Colonic mucosa (tissue), 4 donors: ENCODE results near the gene ZNF74. TPM values are rescaled to one million over a fixed set of nuclear protein-coding genes. Genes with fewer than 3 reads are reported as not detected.
A peak's percentile ranks its signal among the peaks of the same experiment; 100 is the strongest.
"Not testable (repeated sequence)": the region's sequence is repeated elsewhere in the genome, so short reads cannot be mapped to it uniquely, and the experiment has no call there.

Experiments
- DNase-seq: peaks from one replicate; pipeline ENCODE4 v3.0.0-alpha.2; 2020
- H3K27ac ChIP-seq: fragments of 200-600 bp; one replicate; pipeline ENCODE4 v1.8.0; 2021
- H3K27me3 ChIP-seq: fragments of 200-600 bp; one replicate; pipeline ENCODE4 v1.8.0; 2021
- H3K36me3 ChIP-seq: fragments of 200-600 bp; one replicate; pipeline ENCODE4 v1.8.0; 2021
- H3K4me1 ChIP-seq: fragments of 200-600 bp; one replicate; pipeline ENCODE4 v1.8.0; 2021; ENCODE audit warnings: mild to moderate bottlenecking
- H3K4me3 ChIP-seq: fragments of 200-600 bp; one replicate; pipeline ENCODE4 v1.8.0; 2021
- H3K9ac ChIP-seq, 2 donors: one replicate each; pipeline ENCODE4 v1.7.0; 2013; ENCODE audit warnings: control low read depth in 2 of 2, low read depth in 2 of 2, low read length in 2 of 2
- H3K9me3 ChIP-seq: fragments of 200-600 bp; one replicate; pipeline ENCODE4 v1.8.0; 2021
- intact Hi-C: fragments of 100-400 bp; cut with DNase I; formaldehyde crosslinking; loops from one replicate; pipeline ENCODE4 v1.14.1; 2022
- total RNA-seq, 2 donors: library from RNA; stranded (reverse); fragmentation: NEBNext Ultra II Directional in 1 of 2; extraction: Animal tissue kit (Norgen Biotek cat#: 25700) in 1 of 2; gene quantifications; one replicate each; pipeline ENCODE4 v1.2.1, GENCODE V29; 2021
- TF ChIP-seq, protein P1 (sequence below): fragments of 200-600 bp; IDR thresholded peaks from one replicate; pipeline ENCODE4 v1.8.0; 2022; ENCODE audit warnings: antibody characterized with exemption, mild to moderate bottlenecking
- donor health status: healthy.
- donor health status: DM: no; HTN: no; CAD: no.
- donor health status: DM: no; HTN: no; CAD: no.

ZNF74 gene
- total RNA-seq, 2 donors from 2014 or later: 6.2 to 7.8 TPM

DNA sequence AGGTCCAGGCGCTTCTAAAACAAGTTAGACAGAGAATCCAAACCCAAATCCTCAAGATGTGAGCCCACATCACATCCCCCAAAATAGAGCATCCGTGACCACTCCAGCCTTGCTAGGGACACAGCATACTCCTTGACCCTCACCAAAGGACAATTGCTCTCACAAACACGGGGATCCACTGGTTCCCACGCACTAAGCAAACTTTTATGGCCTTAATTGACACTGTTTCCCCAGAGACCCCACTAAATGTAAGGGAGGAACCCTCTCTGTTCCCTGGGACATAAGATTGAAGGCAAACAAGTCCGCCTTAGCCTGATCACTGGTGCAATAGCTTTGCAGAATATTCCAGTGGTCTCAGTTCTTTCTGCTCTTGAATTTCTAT lies 20.1 kb downstream of the ZNF74 start:
- Histone ChIP-seq H3K36me3 (no peaks in the 10 kb centered on the region), H3K27ac (no peak overlapping the region), H3K27me3 (no peaks in the 10 kb centered on the region), H3K9me3 (no peaks in the 10 kb centered on the region), H3K4me1 (peaks cover 7% of the 10 kb centered on the region), H3K9ac (no peak overlapping the region), H3K4me3 (no peak overlapping the region)
- DNase-seq: no peak
- intact Hi-C loops: loop anchor here (10.0 kb wide), 1 partner anchor 161 kb away; no protein-coding TSS in a partner anchor
- TF ChIP-seq, protein P1, sequence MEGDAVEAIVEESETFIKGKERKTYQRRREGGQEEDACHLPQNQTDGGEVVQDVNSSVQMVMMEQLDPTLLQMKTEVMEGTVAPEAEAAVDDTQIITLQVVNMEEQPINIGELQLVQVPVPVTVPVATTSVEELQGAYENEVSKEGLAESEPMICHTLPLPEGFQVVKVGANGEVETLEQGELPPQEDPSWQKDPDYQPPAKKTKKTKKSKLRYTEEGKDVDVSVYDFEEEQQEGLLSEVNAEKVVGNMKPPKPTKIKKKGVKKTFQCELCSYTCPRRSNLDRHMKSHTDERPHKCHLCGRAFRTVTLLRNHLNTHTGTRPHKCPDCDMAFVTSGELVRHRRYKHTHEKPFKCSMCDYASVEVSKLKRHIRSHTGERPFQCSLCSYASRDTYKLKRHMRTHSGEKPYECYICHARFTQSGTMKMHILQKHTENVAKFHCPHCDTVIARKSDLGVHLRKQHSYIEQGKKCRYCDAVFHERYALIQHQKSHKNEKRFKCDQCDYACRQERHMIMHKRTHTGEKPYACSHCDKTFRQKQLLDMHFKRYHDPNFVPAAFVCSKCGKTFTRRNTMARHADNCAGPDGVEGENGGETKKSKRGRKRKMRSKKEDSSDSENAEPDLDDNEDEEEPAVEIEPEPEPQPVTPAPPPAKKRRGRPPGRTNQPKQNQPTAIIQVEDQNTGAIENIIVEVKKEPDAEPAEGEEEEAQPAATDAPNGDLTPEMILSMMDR: no peak

DNA sequence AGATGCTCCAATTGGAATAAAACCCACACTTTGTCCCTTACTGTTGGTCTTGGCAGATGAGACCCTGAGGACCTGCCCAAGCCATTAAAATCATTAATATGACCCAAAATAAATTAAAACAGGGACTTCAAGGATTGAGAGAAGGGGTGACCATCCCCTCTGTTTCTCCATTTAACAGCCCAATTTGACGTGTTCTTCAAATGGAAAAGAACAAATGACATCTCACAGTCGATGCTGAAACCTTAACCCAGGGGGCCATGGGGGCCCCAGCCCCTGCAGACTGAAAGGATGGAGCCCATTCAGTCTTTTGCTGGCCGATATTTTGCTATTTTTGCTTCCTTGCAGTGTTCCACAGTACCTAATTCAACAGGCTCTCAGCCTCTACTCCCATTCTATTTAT lies 20.5 kb downstream of the ZNF74 start:
- Histone ChIP-seq H3K9ac (no peak overlapping the region), H3K36me3 (no peaks in the 10 kb centered on the region), H3K27me3 (no peaks in the 10 kb centered on the region), H3K4me3 (no peak overlapping the region), H3K4me1 (peaks cover 7% of the 10 kb centered on the region), H3K27ac (no peak overlapping the region), H3K9me3 (no peaks in the 10 kb centered on the region)
- intact Hi-C loops: loop anchor here (10.0 kb wide), 1 partner anchor 160 kb away; no protein-coding TSS in a partner anchor
- DNase-seq: no peak
- TF ChIP-seq, protein P1: no peak

DNA sequence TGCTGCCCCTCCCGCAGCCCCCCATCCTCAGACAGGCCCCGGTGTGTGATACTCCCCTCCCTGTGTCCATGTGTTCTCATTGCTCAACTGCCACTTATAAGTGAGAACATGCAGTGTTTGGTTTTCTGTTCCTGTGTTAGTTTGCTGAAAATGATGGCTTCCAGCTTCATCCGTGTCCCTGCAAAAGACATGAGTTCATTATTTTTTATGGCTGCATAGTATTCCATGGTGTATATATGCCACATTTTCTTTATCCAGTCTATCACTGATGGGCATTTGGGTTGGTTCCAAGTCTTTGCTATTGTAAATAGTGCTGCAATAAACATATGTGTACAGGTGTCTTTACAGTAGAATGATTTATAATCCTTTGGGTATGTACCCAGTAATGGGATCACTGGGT lies 21.3 kb downstream of the ZNF74 start:
- intact Hi-C loops: loop anchor here (10.0 kb wide), 1 partner anchor 160 kb away; no protein-coding TSS in a partner anchor
- H3K27ac ChIP-seq, DNase-seq, H3K9ac ChIP-seq, H3K9me3 ChIP-seq, H3K4me3 ChIP-seq, H3K4me1 ChIP-seq, H3K36me3 ChIP-seq, H3K27me3 ChIP-seq: not testable (repeated sequence)

DNA sequence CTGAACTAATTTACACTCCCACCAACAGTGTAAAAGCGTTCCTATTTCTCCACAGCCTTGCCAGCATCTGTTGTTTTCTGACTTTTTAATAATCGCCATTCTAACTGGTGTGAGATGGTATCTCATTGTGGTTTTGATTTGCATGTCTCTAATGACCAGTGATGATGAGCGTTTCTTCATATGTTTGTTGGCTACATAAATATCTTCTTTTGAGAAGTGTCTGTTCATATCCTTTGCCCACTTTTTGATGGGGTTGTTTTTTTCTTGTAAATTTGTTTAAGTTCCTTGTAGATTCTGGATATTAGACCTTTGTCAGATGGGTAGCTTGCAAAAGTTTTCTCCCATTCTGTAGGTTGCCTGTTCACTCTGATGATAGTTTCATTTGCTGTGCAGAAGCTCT lies 21.7 kb downstream of the ZNF74 start:
- intact Hi-C loops: loop anchor here (10.0 kb wide), 1 partner anchor 159 kb away; no protein-coding TSS in a partner anchor

DNA sequence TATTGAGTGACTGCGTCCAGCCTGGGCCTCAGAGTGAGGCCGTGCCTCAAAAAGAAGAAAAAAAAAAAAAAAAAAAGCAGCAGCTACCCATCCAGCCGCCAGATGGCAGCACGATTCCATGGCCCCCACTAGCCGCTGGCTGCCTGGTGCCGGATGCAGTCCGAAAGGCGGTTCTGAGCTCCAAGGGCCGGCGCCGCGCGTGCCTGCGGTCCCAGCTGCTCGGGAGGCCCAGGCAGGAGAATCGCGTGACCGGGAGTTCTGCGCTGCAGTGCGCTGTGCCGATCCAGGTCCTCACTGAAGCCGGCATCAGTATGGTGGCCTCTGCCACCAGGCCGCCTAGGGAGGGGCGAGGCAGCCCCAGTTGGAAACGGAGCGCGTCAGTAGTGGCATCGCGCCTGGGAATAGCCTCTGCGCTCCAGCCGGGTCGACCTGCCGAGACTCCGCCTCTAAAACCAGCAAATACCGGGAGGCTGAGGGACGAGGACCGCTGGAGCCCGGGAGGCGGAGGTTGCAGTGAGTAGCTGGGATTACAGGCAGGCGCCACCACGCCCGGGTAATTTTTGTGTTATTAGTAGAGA lies 24.3 kb downstream of the ZNF74 start:
- TF ChIP-seq, protein P1: peak; percentile 80
- H3K27ac ChIP-seq: no peak overlapping the region

More for the DNA sequence above, 21.7 kb downstream of the ZNF74 start:
- H3K4me1 ChIP-seq, H3K4me3 ChIP-seq, H3K36me3 ChIP-seq, DNase-seq, H3K9ac ChIP-seq, H3K27ac ChIP-seq, H3K9me3 ChIP-seq, H3K27me3 ChIP-seq: not testable (repeated sequence)

DNA sequence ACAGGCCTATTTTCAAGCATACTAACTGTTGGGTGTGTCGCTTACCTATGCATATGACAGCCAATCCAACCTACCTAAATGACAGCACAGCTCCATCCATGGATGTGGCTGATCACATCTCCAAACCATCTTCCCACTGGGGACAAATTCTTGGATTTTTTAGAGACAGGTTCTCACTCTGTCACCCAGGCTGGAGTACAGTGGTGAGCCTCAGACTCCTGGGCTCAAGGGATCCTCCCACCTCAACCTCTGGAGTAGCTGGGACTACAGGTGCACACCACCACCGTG lies 25.7 kb downstream of the ZNF74 start:
- Histone ChIP-seq H3K27ac (no peak overlapping the region), H3K4me1 (peaks cover 7% of the 10 kb centered on the region), H3K36me3 (no peaks in the 10 kb centered on the region), H3K4me3 (no peak overlapping the region), H3K27me3 (no peaks in the 10 kb centered on the region), H3K9me3 (no peaks in the 10 kb centered on the region), H3K9ac (no peak overlapping the region)
- intact Hi-C loops: loop anchor here (2.0 to 10.0 kb wide), 2 partner anchors 37 to 155 kb away; no protein-coding TSS in a partner anchor
- no peak for DNase-seq
- TF ChIP-seq, protein P1: no peak

More for the DNA sequence above, 24.3 kb downstream of the ZNF74 start:
- H3K4me3 ChIP-seq: peak overlapping the region; percentile 34
- peaks cover 7% of the 10 kb centered on the region for H3K4me1 ChIP-seq
- no peaks in the 10 kb centered on the region for H3K9me3 ChIP-seq
- H3K27me3 ChIP-seq: no peaks in the 10 kb centered on the region
- H3K36me3 ChIP-seq: no peaks in the 10 kb centered on the region
- peak overlapping the region in 1 of 2 donors; percentile 28 for H3K9ac ChIP-seq
- intact Hi-C loops: loop anchor here (2.0 to 10.0 kb wide), 2 partner anchors 39 to 157 kb away; no protein-coding TSS in a partner anchor
- DNase-seq: peak; percentile 57
